ENCODE data around the gene RADX. TPM values are rescaled to one million over a fixed set of nuclear protein-coding genes. Genes with fewer than 3 reads are reported as not detected.
A peak's percentile ranks its signal among the peaks of the same experiment; 100 is the strongest.

The RADX gene
- total and polyA plus RNA-seq, 2 of the 13 experiments (the other 11 are each of a cell fraction or from before 2014, with no cell fraction given), result 1.1 to 2.7 TPM

GRCh38 chrX:106726485-106727437, 115.0 kb downstream of the RADX start, which contains the start of gene RNF128 (continued):
- TF ChIP-seq, protein P1, sequence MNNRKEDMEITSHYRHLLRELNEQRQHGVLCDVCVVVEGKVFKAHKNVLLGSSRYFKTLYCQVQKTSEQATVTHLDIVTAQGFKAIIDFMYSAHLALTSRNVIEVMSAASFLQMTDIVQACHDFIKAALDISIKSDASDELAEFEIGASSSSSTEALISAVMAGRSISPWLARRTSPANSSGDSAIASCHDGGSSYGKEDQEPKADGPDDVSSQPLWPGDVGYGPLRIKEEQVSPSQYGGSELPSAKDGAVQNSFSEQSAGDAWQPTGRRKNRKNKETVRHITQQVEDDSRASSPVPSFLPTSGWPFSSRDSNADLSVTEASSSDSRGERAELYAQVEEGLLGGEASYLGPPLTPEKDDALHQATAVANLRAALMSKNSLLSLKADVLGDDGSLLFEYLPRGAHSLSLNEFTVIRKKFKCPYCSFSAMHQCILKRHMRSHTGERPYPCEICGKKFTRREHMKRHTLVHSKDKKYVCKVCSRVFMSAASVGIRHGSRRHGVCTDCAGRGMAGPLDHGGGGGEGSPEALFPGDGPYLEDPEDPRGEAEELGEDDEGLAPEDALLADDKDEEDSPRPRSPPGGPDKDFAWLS (CRISPR knock-in tag; IDR thresholded peaks at IDR 0.05; ENCODE audit: borderline replicate concordance), result no peak
- TF ChIP-seq TCF12 (IDR thresholded peaks at IDR 0.05) (no peak), TCF12 (CRISPR knock-in tag; IDR thresholded peaks at IDR 0.05) (no peak), ZNF597 (CRISPR knock-in tag; IDR thresholded peaks at IDR 0.05) (no peak), TCF7L2 (IDR thresholded peaks at IDR 0.05; ENCODE audit: low read depth, low read length) (no peak), SETDB1 (CRISPR knock-in tag; IDR thresholded peaks at IDR 0.05; ENCODE audit: borderline replicate concordance) (no peak), CENPT (CRISPR knock-in tag; IDR thresholded peaks at IDR 0.05; ENCODE audit: low read depth) (no peak), NR3C1 (CRISPR knock-in tag; IDR thresholded peaks at IDR 0.05) (no peak), NFATC3 (CRISPR knock-in tag; IDR thresholded peaks at IDR 0.05) (no peak), ZNF629 (CRISPR knock-in tag; conservative IDR thresholded peaks at IDR 0.05) (no peak), MIER2 (CRISPR knock-in tag; IDR thresholded peaks at IDR 0.05) (no peak), ZNF577 (CRISPR knock-in tag; IDR thresholded peaks at IDR 0.05; ENCODE audit: borderline replicate concordance, low read depth) (no peak), ZBTB33 (CRISPR knock-in tag; IDR thresholded peaks at IDR 0.05) (no peak), ZNF180 (CRISPR knock-in tag; IDR thresholded peaks at IDR 0.05; ENCODE audit: borderline replicate concordance, low read depth) (no peak), RBM22 (optimal IDR thresholded peaks at IDR 0.05; ENCODE audit: low read length) (no peak), REL (CRISPR knock-in tag; conservative IDR thresholded peaks at IDR 0.05) (no peak), SMAD3 (CRISPR knock-in tag; IDR thresholded peaks at IDR 0.05) (0 out of 2 replicates have a peak, but pooled peaks have one; percentile 39), RFX5 (IDR thresholded peaks at IDR 0.05; ENCODE audit: low read depth, low read length) (no peak), SP5 (CRISPR knock-in tag; IDR thresholded peaks at IDR 0.05; ENCODE audit: borderline replicate concordance, low read depth) (no peak), TOE1 (CRISPR knock-in tag; IDR thresholded peaks at IDR 0.05) (no peak), YEATS4 (CRISPR knock-in tag; IDR thresholded peaks at IDR 0.05; ENCODE audit: borderline replicate concordance) (peak; percentile 58; the same call in 1 of the 2 replicates), NR2F1 (CRISPR knock-in tag; IDR thresholded peaks at IDR 0.05) (no peak), ZNF563 (CRISPR knock-in tag; IDR thresholded peaks at IDR 0.05) (0 out of 2 replicates have a peak, but pooled peaks have one; percentile 11), ATRX (CRISPR knock-in tag; IDR thresholded peaks at IDR 0.05; ENCODE audit: borderline replicate concordance) (no peak)
- TF ChIP-seq, protein P2, sequence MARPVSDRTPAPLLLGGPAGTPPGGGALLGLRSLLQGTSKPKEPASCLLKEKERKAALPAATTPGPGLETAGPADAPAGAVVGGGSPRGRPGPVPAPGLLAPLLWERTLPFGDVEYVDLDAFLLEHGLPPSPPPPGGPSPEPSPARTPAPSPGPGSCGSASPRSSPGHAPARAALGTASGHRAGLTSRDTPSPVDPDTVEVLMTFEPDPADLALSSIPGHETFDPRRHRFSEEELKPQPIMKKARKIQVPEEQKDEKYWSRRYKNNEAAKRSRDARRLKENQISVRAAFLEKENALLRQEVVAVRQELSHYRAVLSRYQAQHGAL (CRISPR knock-in tag; IDR thresholded peaks at IDR 0.05; ENCODE audit: not compliant biosample characterization), result no peak
